ENCODE data around the gene OR5K4.

OR5K4 gene

DNA sequence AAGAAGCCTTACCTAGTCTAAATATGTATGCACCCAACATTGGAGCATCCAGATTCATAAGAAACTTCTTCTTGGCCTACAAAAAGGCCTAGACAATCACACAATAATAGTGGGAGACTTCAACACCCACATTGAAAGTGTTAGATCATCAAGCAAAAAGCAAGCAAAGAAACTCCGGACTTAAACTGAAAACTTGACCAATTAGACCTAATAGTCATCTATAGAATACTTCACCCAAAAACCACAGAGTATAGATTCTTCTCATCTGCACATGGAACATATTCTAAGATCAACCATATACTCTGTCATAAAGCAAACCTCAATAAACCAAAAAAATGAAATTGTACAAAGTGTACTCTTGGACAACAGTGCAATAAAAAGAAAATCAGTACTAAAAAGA is 22.3 kb upstream of the OR5K4 start:
- Histone ChIP-seq H3K79me2 (ENCODE audit: control insufficient read depth, low read length) (no peaks in the 10 kb centered on the region), H3K9me2 (replicated peaks; ENCODE audit: control insufficient read depth, low read length) (no peaks in the 10 kb centered on the region), H3K4me1 (ENCODE audit: control insufficient read depth, low read length) (no peaks in the 10 kb centered on the region), H3K4me3 (ENCODE audit: low read length) (no peak overlapping the region), H3K4me2 (ENCODE audit: low read length) (no peak overlapping the region), H3K27me3 (ENCODE audit: control insufficient read depth, low read length) (peaks cover 23% of the 10 kb centered on the region), H3K9me3 (ENCODE audit: control insufficient read depth, insufficient read depth, low read length) (no peaks in the 10 kb centered on the region), H3K36me3 (ENCODE audit: control insufficient read depth, low read length) (no peaks in the 10 kb centered on the region), H4K20me1 (ENCODE audit: control insufficient read depth, insufficient read depth, low read depth, low read length) (no peaks in the 10 kb centered on the region), H3F3A (ENCODE audit: control insufficient read depth, insufficient read depth) (no peaks in the 10 kb centered on the region), H3K27ac (ENCODE audit: low read depth, low read length) (no peak overlapping the region)
- TF ChIP-seq, protein P1, sequence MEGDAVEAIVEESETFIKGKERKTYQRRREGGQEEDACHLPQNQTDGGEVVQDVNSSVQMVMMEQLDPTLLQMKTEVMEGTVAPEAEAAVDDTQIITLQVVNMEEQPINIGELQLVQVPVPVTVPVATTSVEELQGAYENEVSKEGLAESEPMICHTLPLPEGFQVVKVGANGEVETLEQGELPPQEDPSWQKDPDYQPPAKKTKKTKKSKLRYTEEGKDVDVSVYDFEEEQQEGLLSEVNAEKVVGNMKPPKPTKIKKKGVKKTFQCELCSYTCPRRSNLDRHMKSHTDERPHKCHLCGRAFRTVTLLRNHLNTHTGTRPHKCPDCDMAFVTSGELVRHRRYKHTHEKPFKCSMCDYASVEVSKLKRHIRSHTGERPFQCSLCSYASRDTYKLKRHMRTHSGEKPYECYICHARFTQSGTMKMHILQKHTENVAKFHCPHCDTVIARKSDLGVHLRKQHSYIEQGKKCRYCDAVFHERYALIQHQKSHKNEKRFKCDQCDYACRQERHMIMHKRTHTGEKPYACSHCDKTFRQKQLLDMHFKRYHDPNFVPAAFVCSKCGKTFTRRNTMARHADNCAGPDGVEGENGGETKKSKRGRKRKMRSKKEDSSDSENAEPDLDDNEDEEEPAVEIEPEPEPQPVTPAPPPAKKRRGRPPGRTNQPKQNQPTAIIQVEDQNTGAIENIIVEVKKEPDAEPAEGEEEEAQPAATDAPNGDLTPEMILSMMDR (IDR thresholded peaks at IDR 0.05; ENCODE audit: low read depth, low read length, poor library complexity, severe bottlenecking), result no peak
- TF ChIP-seq EZH2phosphoT487 (IDR thresholded peaks at IDR 0.05; ENCODE audit: borderline replicate concordance, low read length), result no peak

DNA sequence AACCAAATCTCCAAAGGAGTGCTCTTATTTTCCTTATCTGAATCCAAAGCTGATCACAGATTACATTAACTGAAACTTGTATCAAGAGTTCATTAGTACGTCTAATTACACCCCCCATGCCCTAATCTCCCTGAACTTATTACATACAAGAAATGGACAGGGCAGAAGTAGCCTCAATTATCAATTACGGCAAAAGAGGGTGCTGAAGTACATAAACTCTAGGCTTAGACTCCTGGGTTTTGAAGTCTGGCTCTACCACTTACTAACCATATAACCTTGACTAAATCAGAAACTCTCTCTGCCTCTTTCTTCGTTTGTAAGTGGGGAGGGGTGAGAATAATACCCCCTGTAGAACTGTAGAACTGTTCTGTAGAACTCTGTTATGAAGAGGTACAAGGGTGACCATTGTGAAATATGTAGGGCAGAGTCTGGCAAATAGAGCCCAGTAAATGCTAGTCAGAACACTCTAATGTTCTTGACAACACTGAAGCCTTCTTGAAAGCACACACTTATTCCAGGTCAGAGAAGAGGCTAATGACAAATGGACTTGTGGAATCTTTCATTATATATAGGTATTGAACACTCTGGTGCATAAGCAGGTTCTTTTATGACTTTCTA is 19.6 kb upstream of the OR5K4 start:
- TF ChIP-seq, protein P1 (IDR thresholded peaks at IDR 0.05; ENCODE audit: low read depth, low read length, poor library complexity, severe bottlenecking), result no peak
- no peak for TF ChIP-seq EZH2phosphoT487 (IDR thresholded peaks at IDR 0.05; ENCODE audit: borderline replicate concordance, low read length)
- Histone ChIP-seq H3K79me2 (ENCODE audit: control insufficient read depth, low read length) (no peaks in the 10 kb centered on the region), H4K20me1 (ENCODE audit: control insufficient read depth, insufficient read depth, low read depth, low read length) (no peaks in the 10 kb centered on the region), H3F3A (ENCODE audit: control insufficient read depth, insufficient read depth) (no peaks in the 10 kb centered on the region), H3K4me3 (ENCODE audit: low read length) (no peak overlapping the region), H3K27me3 (ENCODE audit: control insufficient read depth, low read length) (peaks cover 26% of the 10 kb centered on the region), H3K4me2 (ENCODE audit: low read length) (no peak overlapping the region), H3K27ac (ENCODE audit: low read depth, low read length) (no peak overlapping the region), H3K4me1 (ENCODE audit: control insufficient read depth, low read length) (no peaks in the 10 kb centered on the region), H3K9me2 (replicated peaks; ENCODE audit: control insufficient read depth, low read length) (no peaks in the 10 kb centered on the region), H3K9me3 (ENCODE audit: control insufficient read depth, insufficient read depth, low read length) (no peaks in the 10 kb centered on the region), H3K36me3 (ENCODE audit: control insufficient read depth, low read length) (no peaks in the 10 kb centered on the region)

DNA sequence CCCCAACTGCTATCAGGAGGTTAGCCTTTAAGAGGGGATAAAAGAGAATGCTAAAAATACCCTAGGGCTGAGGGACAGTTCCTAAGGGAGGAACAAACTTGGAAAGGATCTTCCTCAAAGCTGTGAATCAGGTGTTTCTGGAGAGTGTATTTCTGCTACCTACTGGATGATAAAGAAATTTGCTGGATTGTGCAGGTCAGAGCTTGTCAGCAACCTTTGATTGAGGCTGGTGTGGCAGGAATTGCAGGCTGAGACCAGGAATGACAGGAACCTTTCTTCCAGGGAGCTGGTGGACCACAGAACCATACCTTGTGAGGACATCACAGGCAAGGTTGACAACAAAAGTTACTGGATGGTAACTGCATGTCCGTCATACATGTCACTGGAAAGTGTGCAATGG is 14.6 kb upstream of the OR5K4 start:
- H3K4me3 ChIP-seq (ENCODE audit: low read length), result no peak overlapping the region
- TF ChIP-seq, protein P1 (IDR thresholded peaks at IDR 0.05; ENCODE audit: low read depth, low read length, poor library complexity, severe bottlenecking), result no peak
- TF ChIP-seq EZH2phosphoT487 (IDR thresholded peaks at IDR 0.05; ENCODE audit: borderline replicate concordance, low read length), result no peak
- H4K20me1 ChIP-seq (ENCODE audit: control insufficient read depth, insufficient read depth, low read depth, low read length), result no peaks in the 10 kb centered on the region
- H3K9me2 ChIP-seq (replicated peaks; ENCODE audit: control insufficient read depth, low read length), result no peaks in the 10 kb centered on the region
- H3K4me2 ChIP-seq (ENCODE audit: low read length), result no peak overlapping the region
- H3K9me3 ChIP-seq (ENCODE audit: control insufficient read depth, insufficient read depth, low read length), result no peaks in the 10 kb centered on the region
- no peaks in the 10 kb centered on the region for H3K4me1 ChIP-seq (ENCODE audit: control insufficient read depth, low read length)
- H3K36me3 ChIP-seq (ENCODE audit: control insufficient read depth, low read length), result no peaks in the 10 kb centered on the region
- H3K79me2 ChIP-seq (ENCODE audit: control insufficient read depth, low read length), result no peaks in the 10 kb centered on the region
- H3K27me3 ChIP-seq (ENCODE audit: control insufficient read depth, low read length), result peaks cover 12% of the 10 kb centered on the region
- no peak overlapping the region for H3K27ac ChIP-seq (ENCODE audit: low read depth, low read length)
- no peaks in the 10 kb centered on the region for H3F3A ChIP-seq (ENCODE audit: control insufficient read depth, insufficient read depth)
